WTC11 (cell line): ENCODE measurements around the gene CAMK2B. TPM values are rescaled to one million over a fixed set of nuclear protein-coding genes. Genes with fewer than 3 reads are reported as not detected.

ENCODE experiments used
- ATAC-seq: fragments of 200-7000 bp; cut with Tn5 transposase; 2 replicates; pipeline ENCODE4 v1.10.0; 2021; ENCODE audit warnings: mild to moderate bottlenecking, moderate library complexity
- CTCF ChIA-PET: fragments of 300-600 bp; sonication (Branson Sonifier 250); formaldehyde crosslinking; loops from one replicate; lab custom pipeline; 2021; ENCODE audit warnings: antibody characterized with exemption; lab: Charles Lee
- POLR2A ChIA-PET: fragments of 350-600 bp; sonication (Branson Sonifier 250); formaldehyde crosslinking; loops from one replicate; lab custom pipeline; 2021; ENCODE audit warnings: antibody characterized with exemption; lab: Charles Lee
- DNase-seq: peaks from one replicate; pipeline ENCODE4 v3.0.0; 2021; ENCODE audit warnings: low spot score
- H3K27ac Mint-ChIP-seq: 2 replicates; pipeline ENCODE4 v1.8.0; 2021; ENCODE audit warnings: mixed read lengths
- H3K27me3 Mint-ChIP-seq: 2 replicates; pipeline ENCODE4 v1.8.0; 2021; ENCODE audit warnings: low read depth, mild to moderate bottlenecking, moderate library complexity, mixed read lengths
- H3K36me3 Mint-ChIP-seq: 2 replicates; pipeline ENCODE4 v1.8.0; 2021; ENCODE audit warnings: mixed read lengths
- H3K4me1 Mint-ChIP-seq: 2 replicates; pipeline ENCODE4 v1.8.0; 2022; ENCODE audit warnings: mixed read lengths
- H3K4me3 Mint-ChIP-seq: 2 replicates; pipeline ENCODE4 v1.8.0; 2021; ENCODE audit warnings: mild to moderate bottlenecking, moderate library complexity, mixed read lengths
- H3K9me3 Mint-ChIP-seq: 2 replicates; pipeline ENCODE4 v1.8.0; 2021; ENCODE audit warnings: mixed read lengths
- AFF4 ChIP-seq: sonication (generic); formaldehyde crosslinking; IDR thresholded peaks from 2 replicates; pipeline ENCODE4 v1.8.1; 2023; ENCODE audit warnings: mild to moderate bottlenecking, missing genetic modification reagents, borderline replicate concordance
- E2F1 ChIP-seq: sonication (generic); formaldehyde crosslinking; IDR thresholded peaks from 2 replicates; pipeline ENCODE4 v1.8.0; 2022; ENCODE audit warnings: mild to moderate bottlenecking, missing genetic modification reagents
- E2F4 ChIP-seq: sonication (generic); formaldehyde crosslinking; IDR thresholded peaks from 2 replicates; pipeline ENCODE4 v1.8.1; 2022; ENCODE audit warnings: low read depth, mild to moderate bottlenecking, moderate library complexity, missing genetic modification reagents, borderline replicate concordance
- ESRRA ChIP-seq: sonication (generic); formaldehyde crosslinking; IDR thresholded peaks from 2 replicates; pipeline ENCODE4 v1.8.1; 2022; ENCODE audit warnings: mild to moderate bottlenecking, missing genetic modification reagents, borderline replicate concordance
- NFATC4 ChIP-seq: fragments of 250-450 bp; sonication (Bioruptor Pico); IDR thresholded peaks from 2 replicates; pipeline ENCODE4 v1.9.0; 2021; ENCODE audit warnings: mild to moderate bottlenecking
- NR2C2 ChIP-seq: sonication (generic); formaldehyde crosslinking; IDR thresholded peaks from 2 replicates; pipeline ENCODE4 v1.8.0; 2022; ENCODE audit warnings: mild to moderate bottlenecking, missing genetic modification reagents
- NR3C1 ChIP-seq: sonication (generic); formaldehyde crosslinking; conservative IDR thresholded peaks from 2 replicates; pipeline ENCODE4 v1.8.1; 2023; ENCODE audit warnings: low read depth, mild to moderate bottlenecking, missing genetic modification reagents
- PREB ChIP-seq: sonication (generic); formaldehyde crosslinking; IDR thresholded peaks from 2 replicates; pipeline ENCODE4 v1.8.1; 2022; ENCODE audit warnings: mild to moderate bottlenecking, missing genetic modification reagents, moderate library complexity, borderline replicate concordance
- SMAD4 ChIP-seq: sonication (generic); formaldehyde crosslinking; IDR thresholded peaks from 2 replicates; pipeline ENCODE4 v1.8.0; 2022; ENCODE audit warnings: mild to moderate bottlenecking, missing genetic modification reagents
- STAT6 ChIP-seq: sonication (generic); formaldehyde crosslinking; conservative IDR thresholded peaks from 2 replicates; pipeline ENCODE4 v1.8.1; 2023; ENCODE audit warnings: mild to moderate bottlenecking, low read depth, missing genetic modification reagents, moderate library complexity
- TEAD1 ChIP-seq: sonication (generic); formaldehyde crosslinking; IDR thresholded peaks from 2 replicates; pipeline ENCODE4 v1.8.0; 2022; ENCODE audit warnings: mild to moderate bottlenecking, missing genetic modification reagents
- USF2 ChIP-seq: sonication (generic); formaldehyde crosslinking; IDR thresholded peaks from 2 replicates; pipeline ENCODE4 v1.8.1; 2023; ENCODE audit warnings: mild to moderate bottlenecking, missing genetic modification reagents, moderate library complexity
- ZNF138 ChIP-seq: sonication (generic); formaldehyde crosslinking; conservative IDR thresholded peaks from 2 replicates; pipeline ENCODE4 v1.8.1; 2022; ENCODE audit warnings: mild to moderate bottlenecking, moderate library complexity, missing genetic modification reagents
- ZSCAN18 ChIP-seq: fragments of 250-450 bp; sonication (Bioruptor Pico); IDR thresholded peaks from 2 replicates; pipeline ENCODE4 v2.1.2; 2022; ENCODE audit warnings: mild to moderate bottlenecking, moderate library complexity
- total RNA-seq: library from RNA; stranded (reverse); gene quantifications from 3 replicates; pipeline ENCODE4 v1.2.3, GENCODE V29; 2021
- TF ChIP-seq, protein P1 (sequence below): sonication (generic); formaldehyde crosslinking; IDR thresholded peaks from 2 replicates; pipeline ENCODE4 v1.8.0; 2022; ENCODE audit warnings: mild to moderate bottlenecking, missing genetic modification reagents

CAMK2B gene
- total RNA-seq, 1 experiment from 2014 or later = 0.44 TPM

- no peak for TF ChIP-seq AFF4
- no peak for TF ChIP-seq E2F1
- no peak for TF ChIP-seq STAT6 (CRISPR knock-in tag)
- TF ChIP-seq NFATC4 (CRISPR knock-in tag) = no peak
Measured at GRCh38 chr7:44313016-44313415, 12.4 kb downstream of the CAMK2B start (continued).

DNA sequence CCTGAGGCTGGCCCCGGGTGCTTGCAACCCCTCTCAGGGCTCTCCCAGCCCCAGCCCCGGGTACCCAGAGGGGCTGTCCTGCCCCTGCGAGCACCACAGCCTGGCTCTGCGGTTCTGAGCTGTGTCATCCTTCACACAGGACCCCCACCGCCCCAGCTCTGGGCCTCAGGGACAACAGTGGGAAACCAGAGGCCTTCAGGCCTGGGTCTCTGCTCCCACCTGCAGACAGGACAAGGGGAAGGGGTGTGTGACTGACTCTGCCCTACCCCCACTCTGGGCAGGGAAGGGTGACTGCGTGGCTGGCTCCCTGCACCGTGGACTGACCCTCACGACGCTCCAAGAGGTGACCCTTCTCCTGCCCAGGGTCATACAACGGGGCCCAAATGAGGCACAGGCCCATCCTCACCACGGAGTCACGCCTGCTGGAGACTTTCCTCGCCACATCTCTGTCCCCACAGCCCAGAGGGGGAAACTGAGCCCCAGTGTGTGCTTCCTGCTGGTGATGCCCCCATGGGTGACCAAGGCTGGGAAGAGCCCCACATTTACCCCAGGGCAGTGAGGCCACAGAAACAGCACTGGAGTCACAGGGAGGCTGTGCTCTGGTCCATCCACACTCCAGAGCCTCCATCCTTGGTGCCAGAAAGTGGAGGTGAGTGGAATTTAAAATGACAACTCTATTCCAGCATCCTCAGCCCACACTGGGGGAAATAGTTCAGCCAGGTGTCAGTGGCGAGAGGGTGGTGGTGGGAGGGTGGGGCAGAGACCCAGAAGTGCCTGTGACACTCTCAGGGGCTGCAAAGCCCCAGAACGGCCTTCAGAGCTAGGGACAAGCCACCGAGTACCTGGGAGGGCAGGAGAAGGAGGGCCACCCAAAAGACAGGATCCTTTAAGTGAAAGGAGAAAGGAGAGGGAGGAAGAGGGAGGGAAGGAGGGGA, 13.6 kb downstream of the CAMK2B start:
- POLR2A ChIA-PET = no interaction called here
- Mint-ChIP-seq H3K4me1 (peaks cover 4% of the 10 kb centered on the region; the same call in 1 of the 2 replicates), H3K9me3 (no peaks in the 10 kb centered on the region), H3K36me3 (no peaks in the 10 kb centered on the region), H3K4me3 (no peak overlapping the region), H3K27me3 (peaks cover 51% of the 10 kb centered on the region), H3K27ac (no peak overlapping the region)
- DNase-seq = no peak
- CTCF ChIA-PET = no interaction called here
- no peak for ATAC-seq
- TF ChIP-seq E2F4 (CRISPR knock-in tag) = no peak
- no peak for TF ChIP-seq ESRRA (CRISPR knock-in tag)
- TF ChIP-seq PREB = no peak
- no peak for TF ChIP-seq SMAD4 (CRISPR knock-in tag)
- TF ChIP-seq USF2 = no peak
- TF ChIP-seq TEAD1 (CRISPR knock-in tag) = no peak
- TF ChIP-seq, protein P1, sequence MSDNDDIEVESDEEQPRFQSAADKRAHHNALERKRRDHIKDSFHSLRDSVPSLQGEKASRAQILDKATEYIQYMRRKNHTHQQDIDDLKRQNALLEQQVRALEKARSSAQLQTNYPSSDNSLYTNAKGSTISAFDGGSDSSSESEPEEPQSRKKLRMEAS (CRISPR knock-in tag) = no peak
- TF ChIP-seq ZSCAN18 (CRISPR knock-in tag) = no peak
- TF ChIP-seq NR2C2 (CRISPR knock-in tag) = no peak
- no peak for TF ChIP-seq AFF4
- TF ChIP-seq ZNF138 (CRISPR knock-in tag) = no peak
- TF ChIP-seq NR3C1 (CRISPR knock-in tag) = no peak
